ENCODE results near the gene SYVN1. TPM values are rescaled to one million over a fixed set of nuclear protein-coding genes. Genes with fewer than 3 reads are reported as not detected.

The SYVN1 gene
- polyA plus RNA-seq, 3 donors: 3.5 to 81.6 (median 6.4) TPM

GRCh38 chr11:65113361-65113756 lies 21.0 kb downstream of the SYVN1 start:
- peaks cover 16% of the 10 kb centered on the region for H3K79me2 ChIP-seq (ENCODE audit: insufficient read depth, low read length)
- H3K4me3 Mint-ChIP-seq: peak overlapping the region; percentile 76 to 80
- no peak overlapping the region for H3K4me3 ChIP-seq (replicated peaks in 1 of 3; ENCODE audit: low read depth in 2 of 3, low read length in 3 of 3)
- H3K36me3 Mint-ChIP-seq: peaks cover 23 to 28% of the 10 kb centered on the region in 2 donors
- no peak overlapping the region for H3K27ac ChIP-seq (ENCODE audit: low read depth in 1 of 2, low read length in 2 of 2)
- H3K27me3 Mint-ChIP-seq (ENCODE audit: low read depth in 3 of 3): peaks cover 13 to 22% (median 15%) of the 10 kb centered on the region in 3 donors
- DNase-seq: no peak
- no peak overlapping the region for H3K27ac Mint-ChIP-seq
- peaks cover 45% of the 10 kb centered on the region for H3K4me1 Mint-ChIP-seq
- TF ChIP-seq CTCF (IDR thresholded peaks at IDR 0.05): no peak
- WGBS (ENCODE audit: insufficient coverage): 26% methylated on average over 7 of the region's 14 CpGs
- peaks cover 15 to 20% of the 10 kb centered on the region in 2 donors for H3K36me3 ChIP-seq (replicated peaks in 1 of 2; ENCODE audit: control insufficient read depth in 1 of 2, insufficient read depth in 2 of 2, low read length in 2 of 2)
- peaks cover 38 to 54% of the 10 kb centered on the region in 2 donors for H3K4me1 ChIP-seq (ENCODE audit: control insufficient read depth in 1 of 2, insufficient read depth in 2 of 2, low read length in 2 of 2)
- H2AFZ ChIP-seq (ENCODE audit: insufficient read depth, low read depth, low read length, poor library complexity, severe bottlenecking): no peak overlapping the region
- no peak overlapping the region for H3K9ac ChIP-seq (ENCODE audit: insufficient read depth, low read length, poor library complexity, severe bottlenecking)
- no peaks in the 10 kb centered on the region for H3K9me3 ChIP-seq (replicated peaks in 1 of 2; ENCODE audit: control insufficient read depth in 1 of 2, insufficient read depth in 1 of 2, low read length in 2 of 2)
- H3K27me3 ChIP-seq (ENCODE audit: control insufficient read depth in 2 of 2, insufficient read depth in 2 of 2, low read length in 2 of 2): peaks cover 0 to 15% of the 10 kb centered on the region in 2 donors
- H3K4me2 ChIP-seq (replicated peaks; ENCODE audit: extremely low read depth, low read length, poor library complexity, severe bottlenecking): peak overlapping the region; percentile 95
- peaks cover 0 to 6% (median 0%) of the 10 kb centered on the region in 7 donors for H3K9me3 Mint-ChIP-seq
- H4K20me1 ChIP-seq (ENCODE audit: insufficient read depth, low read length): peaks cover 35% of the 10 kb centered on the region
- intact Hi-C loops (cut with micrococcal nuclease): loop anchor here in 1 of 2 donors (5.0 kb wide), 2 partner anchors 69 to 101 kb away; partner anchors contain the start of genes ARL2 and CAPN1

- Mint-ChIP-seq H3K9me3 (peaks cover 0 to 6% (median 0%) of the 10 kb centered on the region in 7 donors), H3K4me1 (peaks cover 43% of the 10 kb centered on the region), H3K36me3 (peaks cover 20 to 26% of the 10 kb centered on the region in 2 donors), H3K27me3 (ENCODE audit: low read depth in 3 of 3) (peaks cover 13 to 22% (median 15%) of the 10 kb centered on the region in 3 donors), H3K4me3 (peak overlapping the region; percentile 76 to 80), H3K27ac (no peak overlapping the region)
- Histone ChIP-seq H3K4me1 (ENCODE audit: control insufficient read depth in 1 of 2, insufficient read depth in 2 of 2, low read length in 2 of 2) (peaks cover 38 to 50% of the 10 kb centered on the region in 2 donors), H3K27me3 (ENCODE audit: control insufficient read depth in 2 of 2, insufficient read depth in 2 of 2, low read length in 2 of 2) (peaks cover 0 to 15% of the 10 kb centered on the region in 2 donors), H2AFZ (ENCODE audit: insufficient read depth, low read depth, low read length, poor library complexity, severe bottlenecking) (peak overlapping the region; percentile 70), H3K9ac (ENCODE audit: insufficient read depth, low read length, poor library complexity, severe bottlenecking) (peak overlapping the region; percentile 54), H3K4me2 (replicated peaks; ENCODE audit: extremely low read depth, low read length, poor library complexity, severe bottlenecking) (peak overlapping the region; percentile 95), H3K36me3 (replicated peaks in 1 of 2; ENCODE audit: control insufficient read depth in 1 of 2, insufficient read depth in 2 of 2, low read length in 2 of 2) (peaks cover 16 to 21% of the 10 kb centered on the region in 2 donors), H3K79me2 (ENCODE audit: insufficient read depth, low read length) (peaks cover 16% of the 10 kb centered on the region), H3K4me3 (replicated peaks in 1 of 3; ENCODE audit: low read depth in 2 of 3, low read length in 3 of 3) (peak overlapping the region; percentile 31 to 81 (median 40)), H4K20me1 (ENCODE audit: insufficient read depth, low read length) (peaks cover 31% of the 10 kb centered on the region), H3K9me3 (replicated peaks in 1 of 2; ENCODE audit: control insufficient read depth in 1 of 2, insufficient read depth in 1 of 2, low read length in 2 of 2) (no peaks in the 10 kb centered on the region), H3K27ac (ENCODE audit: low read depth in 1 of 2, low read length in 2 of 2) (no peak overlapping the region)
- DNase-seq: peak in 2 of 3 donors; percentile 52 to 56
- TF ChIP-seq CTCF (IDR thresholded peaks at IDR 0.05): peak; percentile 98
- intact Hi-C loops (cut with micrococcal nuclease): loop anchor here in 1 of 2 donors (5.0 kb wide), 2 partner anchors 70 to 100 kb away; partner anchors contain the start of genes ARL2 and CAPN1
- 0% methylated on average over 43 of the region's 57 CpGs for WGBS (ENCODE audit: insufficient coverage)
Observed at GRCh38 chr11:65112546-65113360, 21.6 kb downstream of the SYVN1 start.
